HG02884 (cell line): Measurements from ENCODE around the gene RGCC.

Experiments used
- ATAC-seq: cut with Tn5 transposase; IDR thresholded peaks from one replicate; pipeline ENCODE4 v1.9.1; 2021; ENCODE audit warnings: mild to moderate bottlenecking, moderate library complexity; ENCODE audit not compliant: unreplicated experiment

RGCC gene

GRCh38 chr13:41514853-41515395 is 57.6 kb downstream of the RGCC start:
- ATAC-seq, result no peak

DNA sequence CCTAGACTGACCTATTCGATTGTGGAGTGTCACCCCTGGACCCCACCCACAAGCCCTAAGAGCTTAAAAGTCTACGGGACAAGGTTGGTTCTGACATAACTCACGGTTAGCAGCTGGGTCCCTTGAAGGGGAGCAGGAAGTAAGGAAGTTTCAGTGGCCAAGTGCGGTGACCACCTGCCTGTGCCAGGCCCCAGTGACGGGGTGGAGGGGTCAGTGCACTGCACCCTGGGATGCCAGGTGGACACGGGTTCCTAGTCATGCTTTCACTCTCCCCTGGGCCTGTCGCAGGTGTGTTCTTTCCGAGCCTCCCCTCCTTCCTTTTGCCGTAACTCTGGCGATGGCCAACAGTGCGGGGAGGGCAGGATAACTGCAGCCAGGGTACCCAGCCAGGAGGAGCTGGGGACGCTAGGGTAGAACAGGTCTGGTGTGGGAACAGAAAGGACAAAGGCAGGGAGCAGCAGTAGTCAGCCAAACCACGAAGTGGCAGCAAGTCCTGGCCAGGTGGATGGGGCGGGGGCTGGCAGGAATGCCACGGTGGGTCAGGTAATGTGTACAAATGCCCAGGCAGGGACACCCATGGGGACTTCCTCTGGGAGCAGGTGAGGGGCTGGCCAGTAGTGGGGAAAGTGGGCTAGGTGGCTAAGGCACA is 58.3 kb downstream of the RGCC start:
- no peak for ATAC-seq

DNA sequence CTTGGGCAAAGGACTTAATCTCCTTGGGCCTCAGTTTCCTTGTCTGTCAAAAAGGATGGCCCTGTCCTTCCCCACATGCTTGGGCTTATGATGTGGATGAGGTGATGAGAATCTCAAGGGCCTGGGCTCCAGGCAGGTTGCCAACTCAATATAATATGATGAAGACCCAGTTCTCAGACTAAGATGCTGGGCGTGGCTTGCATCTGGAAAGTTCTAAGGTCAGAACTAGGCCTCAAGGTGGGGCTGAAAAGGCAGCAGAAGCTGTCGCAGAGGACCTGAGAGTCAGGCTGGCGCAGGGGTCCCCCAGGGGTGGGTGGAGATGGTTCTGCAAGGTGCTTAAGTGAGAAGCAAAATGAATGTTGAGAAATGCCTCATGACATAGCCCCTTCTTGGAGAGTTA is 58.8 kb downstream of the RGCC start:
- ATAC-seq, result no peak

DNA sequence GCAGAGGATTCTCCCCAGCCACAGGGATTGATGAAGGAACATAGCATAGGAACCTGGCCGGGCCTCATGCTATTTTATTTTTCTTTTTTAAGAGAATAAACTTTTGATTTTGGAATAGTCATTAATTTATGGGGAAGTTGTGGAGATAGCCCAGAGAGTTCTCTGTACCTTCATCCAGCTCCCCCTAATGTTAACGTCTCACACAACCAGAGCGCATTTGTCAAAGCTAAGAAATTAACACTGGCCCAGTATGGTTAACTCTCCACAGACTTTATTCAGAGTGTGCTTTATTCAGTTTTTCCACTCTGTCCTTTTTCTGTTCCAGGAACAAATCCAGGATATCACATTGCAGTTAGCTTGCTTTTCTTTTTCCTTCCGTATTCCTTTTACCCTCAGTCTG is 59.4 kb downstream of the RGCC start:
- ATAC-seq, result no peak

- no peak for ATAC-seq
Observed at GRCh38 chr13:41520016-41520659, 62.8 kb downstream of the RGCC start.
